GM12878 (cell line): ENCODE measurements around the gene TMC8.

Experiments
- CREM ChIP-seq: IDR thresholded peaks from 2 replicates; pipeline ENCODE4 v1.6.1; 2014; ENCODE audit warnings: antibody characterized with exemption, low read depth
- MXI1 ChIP-seq: fragments of 150-350 bp; IDR thresholded peaks from 2 replicates; pipeline ENCODE4 v1.6.1; 2011; ENCODE audit warnings: low read depth, mild to moderate bottlenecking, inconsistent platforms, low read length, improper control_type of control experiment
- POLR2A ChIP-seq: IDR thresholded peaks from 2 replicates; pipeline ENCODE4 v1.6.1; 2011; ENCODE audit warnings: low read depth, mild to moderate bottlenecking, low read length
- REST ChIP-seq: IDR thresholded peaks from 2 replicates; pipeline ENCODE4 v1.6.1; 2012; ENCODE audit warnings: mild to moderate bottlenecking, low read depth, low read length
- SRF ChIP-seq, 2 experiments: IDR thresholded peaks; 2 replicates each; pipeline ENCODE4 v1.6.1; 2011; ENCODE audit warnings: low read depth in 2 of 2, low read length in 2 of 2, mild to moderate bottlenecking in 1 of 2, moderate library complexity in 1 of 2
- ZBTB40 ChIP-seq: fragments of 450-650 bp; IDR thresholded peaks from 2 replicates; pipeline ENCODE4 v1.6.1; 2016; ENCODE audit warnings: mild to moderate bottlenecking, moderate library complexity, borderline replicate concordance

- TF ChIP-seq REST (no peak), ZBTB40 (no peak), SRF (IDR thresholded peaks at IDR 0.05; ENCODE audit: low read depth in 2 of 2, low read length in 2 of 2) (no peak), POLR2A (no peak), CREM (no peak), MXI1 (no peak)
These were observed 42.0 kb upstream of the TMC8 start for GRCh38 chr17:78088529-78088928.
